Heart right ventricle (tissue), 16 donors: ENCODE measurements around the gene IKZF3. TPM values are rescaled to one million over a fixed set of nuclear protein-coding genes. Genes with fewer than 3 reads are reported as not detected.

Experiments used
- ATAC-seq, 8 donors: fragments of 200-7000 bp; cut with Tn5 transposase; one replicate each; pipeline ENCODE4 v1.9.1; 2020; ENCODE audit warnings: mild to moderate bottlenecking in 8 of 8, moderate library complexity in 8 of 8, moderate number of reproducible peaks in 1 of 8
- DNase-seq, 2 donors: peaks; one replicate each; pipeline ENCODE4 v3.0.0-alpha.2; 2020
- H3K27ac ChIP-seq, 10 donors: fragments of 200-600 bp; sonication (generic) in 2 of 10; one replicate each; pipeline versions ENCODE4 v1.5.0 to v1.8.0; 2020 to 2022; ENCODE audit warnings: mild to moderate bottlenecking in 3 of 10
- H3K27me3 ChIP-seq, 7 donors: fragments of 200-600 bp; one replicate each; pipeline ENCODE4 v1.8.0; 2021 to 2022; ENCODE audit warnings: mild to moderate bottlenecking in 2 of 7
- H3K36me3 ChIP-seq, 9 donors: fragments of 200-600 bp; sonication (generic) in 1 of 9; one replicate each; pipeline versions ENCODE4 v1.5.0 to v1.8.0; 2020 to 2022; ENCODE audit warnings: mild to moderate bottlenecking in 2 of 9
- H3K4me1 ChIP-seq, 9 donors: fragments of 200-600 bp; sonication (generic) in 1 of 9; one replicate each; pipeline versions ENCODE4 v1.5.0 to v1.8.0; 2020 to 2022; ENCODE audit warnings: mild to moderate bottlenecking in 4 of 9
- H3K4me3 ChIP-seq, 10 donors: fragments of 200-600 bp; sonication (generic) in 2 of 10; one replicate each; pipeline versions ENCODE4 v1.5.0 to v1.8.0; 2020 to 2022; ENCODE audit warnings: mild to moderate bottlenecking in 7 of 10, moderate library complexity in 2 of 10
- H3K9me3 ChIP-seq, 11 donors: fragments of 200-600 bp in 10 of 11; sonication (generic) in 2 of 11; one replicate each; pipeline versions ENCODE4 v1.5.0 to v1.8.0; 2013 to 2022; ENCODE audit warnings: mild to moderate bottlenecking in 2 of 11, control low read depth in 1 of 11, moderate library complexity in 1 of 11
- WGBS, 2 donors: extraction: QIAGEN DNeasy Blood & Tissue Kit; methylation state at CpG; one replicate each; pipeline ENCODE4 v1.1.7; 2013; ENCODE audit warnings: inconsistent platforms in 1 of 2; 5-methylcytosine and 5-hydroxymethylcytosine counted together
- intact Hi-C, 10 donors: fragments of 100-400 bp; cut with DNase I; formaldehyde crosslinking; loops; one replicate each; pipeline versions ENCODE4 v1.11.1 to v1.14.2; 2022
- polyA plus RNA-seq, 2 donors: library from polyadenylated mRNA; stranded (reverse); fragments of 200-250 nt; gene quantifications; one replicate each; pipeline ENCODE4 v1.2.3, GENCODE V29; 2013
- total RNA-seq, 10 donors: library from RNA; stranded (reverse); fragmentation: NEBNext Ultra II Directional in 3 of 10; extraction: Animal tissue kit (Norgen Biotek cat#: 25700) in 3 of 10; gene quantifications; one replicate each; pipeline versions ENCODE4 v1.2.1 to v1.2.4, GENCODE V29; 2021 to 2023
- TF ChIP-seq, protein P1 (sequence below), 9 donors: fragments of 200-600 bp; sonication (generic) in 2 of 9; IDR thresholded peaks; one replicate each; pipeline versions ENCODE4 v1.5.0 to v1.8.0; 2021 to 2022; ENCODE audit warnings: antibody characterized with exemption in 9 of 9, mild to moderate bottlenecking in 5 of 9, moderate library complexity in 1 of 9
- donor health status: Arrhythmogenic right ventricular cardiomyopathy.
- donor health status: ischemic (EF 13 %, LVEDD 7.1; RV severe dilation, severe dysfunction).
- donor health status: healthy with polysubstance abuse.
- donor health status: DM: no; HTN: yes; CAD: no.
- donor health status: DM: no; HTN: no; CAD: no.
- donor health status: ischemic (EF 25% LVEDD 6.9; RV normal size, moderate dysfunction).
- donor health status: ischemic (EF 25% LVEDD 5.7; RV mildly dilated, moderate dysfunction).
- donor health status: healthy.
- donor health status: DM: yes; HTN: yes; CAD: no.
- donor health status: Ischemic cardiomyopathy.
- donor health status: ischemic (EF 35%, LVEDD 5.7; RV mildly dilated, moderate dysfunction).
- donor health status: nonischemic (EF 11% LVEDD 7.7; RV severe dilation, severe dysfunction).
- donor health status: DM: yes; HTN: yes; CAD: no.
- donor health status: PGD.
- donor health status: ischemic (EF 29% LVEDD 5.4; RV normal size, mild dysfunction).
- donor health status: nonischemic (EF 23%, LVEDD 6.1; RV moderate dilation, normal function).

IKZF3 gene
- total and polyA plus RNA-seq, 12 donors: 0.06 to 5.0 (median 0.26) TPM

DNA sequence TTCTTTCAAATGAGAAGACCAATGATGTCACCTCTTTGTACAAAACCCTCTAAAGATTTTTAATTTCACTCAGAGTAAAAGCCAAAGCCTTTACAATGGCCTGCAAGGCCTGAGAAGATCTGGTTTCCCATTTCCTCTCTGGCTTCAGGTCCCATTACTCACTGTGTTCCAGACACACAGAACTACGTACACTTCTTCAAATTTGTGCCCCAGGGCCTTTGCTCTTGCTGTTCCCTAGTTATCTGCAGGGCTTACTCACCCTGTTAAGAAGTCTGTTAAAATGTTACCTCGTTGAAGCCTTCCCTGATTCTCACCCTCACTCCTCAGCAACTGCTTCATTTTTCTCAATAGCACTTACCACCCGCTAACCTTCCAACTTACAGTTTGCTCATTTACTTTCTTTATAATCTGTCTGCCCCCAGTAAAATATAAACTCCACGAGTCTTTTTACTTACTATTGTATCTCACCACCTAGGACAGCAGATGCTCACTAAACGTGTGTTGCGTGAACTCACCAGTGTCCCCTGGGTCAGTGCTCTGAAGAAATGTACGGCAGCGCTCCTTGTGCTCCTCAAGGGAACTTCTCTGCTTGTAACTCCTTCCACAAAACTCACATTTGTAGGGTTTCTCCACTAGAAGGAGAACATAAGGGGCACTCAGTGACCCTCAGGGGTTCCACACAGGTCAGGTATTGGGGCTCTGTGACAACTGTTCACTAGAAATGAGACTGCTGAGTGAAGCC is 76.2 kb downstream of the IKZF3 start:
- H3K27me3 ChIP-seq: peaks cover 0 to 53% (median 22%) of the 10 kb centered on the region in 7 donors
- intact Hi-C loops: no loop called here

DNA sequence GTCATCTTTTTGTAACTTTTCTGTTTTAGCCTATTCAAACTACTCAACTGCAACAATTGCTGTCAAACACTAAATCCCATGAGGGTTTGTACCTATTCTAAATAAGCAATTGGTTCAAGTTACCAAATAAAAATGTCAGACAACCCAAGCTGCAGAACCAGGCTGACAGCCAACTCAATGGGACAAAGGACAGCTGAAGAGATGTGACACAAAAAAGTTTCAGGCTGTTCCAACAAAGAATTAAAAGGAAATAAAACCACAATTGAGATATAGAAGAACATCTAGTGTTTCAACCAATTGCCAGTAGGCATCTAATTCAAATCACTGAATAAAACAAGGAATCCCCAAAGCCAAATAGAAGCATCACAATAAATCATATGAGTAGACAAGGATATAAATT is 77.1 kb downstream of the IKZF3 start:
- no peak overlapping the region for H3K4me3 ChIP-seq
- intact Hi-C loops: no loop called here
- H3K4me1 ChIP-seq: peaks cover 0 to 17% (median 0%) of the 10 kb centered on the region in 9 donors
- TF ChIP-seq, protein P1, sequence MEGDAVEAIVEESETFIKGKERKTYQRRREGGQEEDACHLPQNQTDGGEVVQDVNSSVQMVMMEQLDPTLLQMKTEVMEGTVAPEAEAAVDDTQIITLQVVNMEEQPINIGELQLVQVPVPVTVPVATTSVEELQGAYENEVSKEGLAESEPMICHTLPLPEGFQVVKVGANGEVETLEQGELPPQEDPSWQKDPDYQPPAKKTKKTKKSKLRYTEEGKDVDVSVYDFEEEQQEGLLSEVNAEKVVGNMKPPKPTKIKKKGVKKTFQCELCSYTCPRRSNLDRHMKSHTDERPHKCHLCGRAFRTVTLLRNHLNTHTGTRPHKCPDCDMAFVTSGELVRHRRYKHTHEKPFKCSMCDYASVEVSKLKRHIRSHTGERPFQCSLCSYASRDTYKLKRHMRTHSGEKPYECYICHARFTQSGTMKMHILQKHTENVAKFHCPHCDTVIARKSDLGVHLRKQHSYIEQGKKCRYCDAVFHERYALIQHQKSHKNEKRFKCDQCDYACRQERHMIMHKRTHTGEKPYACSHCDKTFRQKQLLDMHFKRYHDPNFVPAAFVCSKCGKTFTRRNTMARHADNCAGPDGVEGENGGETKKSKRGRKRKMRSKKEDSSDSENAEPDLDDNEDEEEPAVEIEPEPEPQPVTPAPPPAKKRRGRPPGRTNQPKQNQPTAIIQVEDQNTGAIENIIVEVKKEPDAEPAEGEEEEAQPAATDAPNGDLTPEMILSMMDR (IDR thresholded peaks at IDR 0.05): no peak
- ATAC-seq (no peak), DNase-seq (no peak)
- no peak overlapping the region for H3K27ac ChIP-seq
- H3K9me3 ChIP-seq: no peaks in the 10 kb centered on the region
- no peaks in the 10 kb centered on the region for H3K36me3 ChIP-seq
- H3K27me3 ChIP-seq: peaks cover 0 to 52% (median 21%) of the 10 kb centered on the region in 7 donors

More for the DNA sequence above, 76.2 kb downstream of the IKZF3 start:
- TF ChIP-seq, protein P1 (IDR thresholded peaks at IDR 0.05): no peak
- DNase-seq: no peak
- 79 to 82% methylated on average over 8 of the region's 8 CpGs for WGBS, 2 donors
- H3K27ac ChIP-seq: no peak overlapping the region
- H3K4me1 ChIP-seq: peaks cover 0 to 9% (median 0%) of the 10 kb centered on the region in 9 donors
- no peaks in the 10 kb centered on the region for H3K36me3 ChIP-seq
- H3K9me3 ChIP-seq: no peaks in the 10 kb centered on the region
- ATAC-seq: no peak
- no peak overlapping the region for H3K4me3 ChIP-seq

DNA sequence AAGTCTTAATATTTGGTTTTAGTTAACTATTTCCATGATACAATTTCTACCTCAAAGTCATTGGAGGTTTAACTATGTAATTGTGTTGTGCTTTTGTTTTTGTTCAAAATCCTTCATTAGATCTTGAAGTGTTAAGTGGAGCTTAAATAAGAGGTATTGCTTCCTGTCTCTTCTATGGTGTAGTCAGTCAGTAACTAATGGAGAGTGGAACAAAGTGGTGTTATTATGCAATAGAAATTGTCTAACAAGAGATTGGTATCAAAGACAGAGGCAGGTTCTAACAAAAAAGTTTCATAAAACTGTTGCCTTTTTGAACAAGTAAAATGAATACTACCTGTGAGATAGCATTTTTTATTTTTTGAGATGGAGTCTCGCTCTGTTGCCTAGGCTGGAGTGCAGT is 81.1 kb downstream of the IKZF3 start:
- H3K4me3 ChIP-seq: no peak overlapping the region
- peaks cover 0 to 65% (median 39%) of the 10 kb centered on the region in 7 donors for H3K27me3 ChIP-seq
- H3K27ac ChIP-seq: no peak overlapping the region
- TF ChIP-seq, protein P1 (IDR thresholded peaks at IDR 0.05): no peak
- ATAC-seq: no peak
- no peaks in the 10 kb centered on the region for H3K36me3 ChIP-seq
- H3K9me3 ChIP-seq: no peaks in the 10 kb centered on the region
- H3K4me1 ChIP-seq: peaks cover 0 to 36% (median 0%) of the 10 kb centered on the region in 9 donors
- 90 to 98% methylated on average over 1 of the region's 1 CpG for WGBS, 2 donors
- no peak for DNase-seq
- intact Hi-C loops: no loop called here

DNA sequence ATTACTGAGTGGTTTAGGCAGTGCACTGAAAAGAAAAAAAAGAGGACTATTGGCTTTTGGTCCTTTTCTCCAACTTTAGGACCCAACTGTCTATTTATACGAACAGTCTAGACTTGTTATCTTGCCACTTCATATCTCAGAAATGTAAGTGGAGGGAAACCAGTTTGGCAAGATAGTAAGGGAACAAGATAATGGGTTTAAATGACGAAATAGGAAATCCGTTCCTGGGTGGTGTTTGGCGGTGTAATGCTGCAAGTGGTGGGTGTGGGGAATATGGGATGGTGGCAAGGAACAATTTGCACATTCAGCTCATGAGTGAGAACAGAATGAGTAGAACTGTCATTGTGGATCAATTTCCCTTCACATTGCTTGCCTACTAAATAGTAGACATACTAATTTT is 81.6 kb downstream of the IKZF3 start:
- DNase-seq: no peak

More for the DNA sequence above, 81.6 kb downstream of the IKZF3 start:
- Histone ChIP-seq H3K27me3 (peaks cover 0 to 70% (median 41%) of the 10 kb centered on the region in 7 donors), H3K27ac (peak overlapping the region in 1 of 10 donors; percentile 9), H3K4me3 (no peak overlapping the region), H3K36me3 (no peaks in the 10 kb centered on the region), H3K4me1 (peaks cover 0 to 40% (median 0%) of the 10 kb centered on the region in 9 donors), H3K9me3 (no peaks in the 10 kb centered on the region)
- TF ChIP-seq, protein P1 (IDR thresholded peaks at IDR 0.05): no peak
- 13 to 14% methylated on average over 4 of the region's 4 CpGs for WGBS, 2 donors
- peak in 2 of 8 donors; percentile 16 to 19 for ATAC-seq
- intact Hi-C loops: no loop called here
